ENCODE data around the gene PTN. TPM values are rescaled to one million over a fixed set of nuclear protein-coding genes. Genes with fewer than 3 reads are reported as not detected.

The PTN gene
- total RNA-seq, 1 donor from 2014 or later = 10.4 TPM

- DNase-seq (ENCODE audit: low read depth) = no peak
- H3K36me3 ChIP-seq (ENCODE audit: control insufficient read depth, insufficient read depth, low read length) = no peaks in the 10 kb centered on the region
- H3K4me3 ChIP-seq (ENCODE audit: low read depth, low read length) = no peak overlapping the region
- TF ChIP-seq CTCF (IDR thresholded peaks at IDR 0.05; ENCODE audit: insufficient read depth, low read length, poor library complexity, severe bottlenecking) = no peak
- H3K27me3 ChIP-seq (ENCODE audit: control insufficient read depth, insufficient read depth, low read length) = no peaks in the 10 kb centered on the region
These were observed 39.4 kb downstream of the PTN start for GRCh38 chr7:137304165-137304564.

GRCh38 chr7:137302081-137302480, 41.5 kb downstream of the PTN start:
- H3K36me3 ChIP-seq (ENCODE audit: control insufficient read depth, insufficient read depth, low read length) = no peaks in the 10 kb centered on the region
- no peak overlapping the region for H3K4me3 ChIP-seq (ENCODE audit: low read depth, low read length)
- DNase-seq (ENCODE audit: low read depth) = no peak
- H3K27me3 ChIP-seq (ENCODE audit: control insufficient read depth, insufficient read depth, low read length) = no peaks in the 10 kb centered on the region
- TF ChIP-seq CTCF (IDR thresholded peaks at IDR 0.05; ENCODE audit: insufficient read depth, low read length, poor library complexity, severe bottlenecking) = no peak

DNA sequence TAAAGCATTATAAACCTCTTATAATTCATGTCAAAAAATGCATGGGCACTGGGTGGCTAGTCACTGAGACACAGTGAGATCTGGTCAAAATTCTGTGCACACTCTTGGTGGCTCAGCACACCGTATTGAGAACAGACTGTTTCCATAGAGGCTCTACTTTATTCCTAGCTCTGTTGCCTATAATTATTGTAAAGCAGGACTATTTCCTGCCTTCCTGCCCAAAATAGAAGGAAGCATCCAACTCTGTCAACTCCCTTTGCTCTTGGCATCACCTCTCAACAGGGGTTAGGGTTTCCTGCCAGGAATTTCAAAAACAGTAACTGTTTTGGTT, 45.1 kb downstream of the PTN start:
- H3K4me3 ChIP-seq (ENCODE audit: low read depth, low read length) = no peak overlapping the region
- no peak for TF ChIP-seq CTCF (IDR thresholded peaks at IDR 0.05; ENCODE audit: insufficient read depth, low read length, poor library complexity, severe bottlenecking)

GRCh38 chr7:137297551-137298463, 45.7 kb downstream of the PTN start:
- no peaks in the 10 kb centered on the region for H3K36me3 ChIP-seq (ENCODE audit: control insufficient read depth, insufficient read depth, low read length)
- no peak for TF ChIP-seq CTCF (IDR thresholded peaks at IDR 0.05; ENCODE audit: insufficient read depth, low read length, poor library complexity, severe bottlenecking)
- no peak for DNase-seq (ENCODE audit: low read depth)
- H3K27me3 ChIP-seq (ENCODE audit: control insufficient read depth, insufficient read depth, low read length) = no peaks in the 10 kb centered on the region
- H3K4me3 ChIP-seq (ENCODE audit: low read depth, low read length) = no peak overlapping the region

More for the DNA sequence above, 45.1 kb downstream of the PTN start:
- no peak for DNase-seq (ENCODE audit: low read depth)
- H3K27me3 ChIP-seq (ENCODE audit: control insufficient read depth, insufficient read depth, low read length) = no peaks in the 10 kb centered on the region
- H3K36me3 ChIP-seq (ENCODE audit: control insufficient read depth, insufficient read depth, low read length) = no peaks in the 10 kb centered on the region

DNA sequence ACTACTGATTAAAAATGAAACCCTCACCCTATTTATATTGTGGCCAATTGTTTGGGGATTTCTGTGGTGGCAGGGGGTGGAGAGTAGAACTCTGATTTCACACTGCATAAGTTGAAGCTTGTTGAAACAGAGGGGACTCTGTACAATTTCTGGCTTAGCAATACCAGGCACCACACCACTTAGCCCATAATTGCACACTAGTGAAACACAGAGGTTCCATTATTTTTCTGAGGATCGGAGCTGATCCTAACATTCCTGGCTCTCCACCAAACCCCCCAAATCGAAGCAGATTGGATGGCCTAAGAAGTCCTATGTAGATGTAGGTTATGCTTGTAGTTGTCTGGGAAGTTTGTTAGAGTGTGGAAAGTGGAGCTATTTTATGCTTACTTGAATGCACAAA, 47.0 kb downstream of the PTN start:
- DNase-seq (ENCODE audit: low read depth) = no peak
- H3K36me3 ChIP-seq (ENCODE audit: control insufficient read depth, insufficient read depth, low read length) = no peaks in the 10 kb centered on the region
- no peaks in the 10 kb centered on the region for H3K27me3 ChIP-seq (ENCODE audit: control insufficient read depth, insufficient read depth, low read length)
- no peak for TF ChIP-seq CTCF (IDR thresholded peaks at IDR 0.05; ENCODE audit: insufficient read depth, low read length, poor library complexity, severe bottlenecking)
- H3K4me3 ChIP-seq (ENCODE audit: low read depth, low read length) = no peak overlapping the region

All from kidney epithelial cell (primary cell).